GM12875 (cell line): ENCODE data around the gene SPATA31A7.
"Not testable (repeated sequence)": the region's sequence is repeated elsewhere in the genome, so short reads cannot be mapped to it uniquely, and the experiment has no call there.

Experiments
- H3K4me3 ChIP-seq: one replicate; pipeline ENCODE4 v1.5.1; 2011; ENCODE audit warnings: low read depth, low read length, control low read depth

The SPATA31A7 gene

DNA sequence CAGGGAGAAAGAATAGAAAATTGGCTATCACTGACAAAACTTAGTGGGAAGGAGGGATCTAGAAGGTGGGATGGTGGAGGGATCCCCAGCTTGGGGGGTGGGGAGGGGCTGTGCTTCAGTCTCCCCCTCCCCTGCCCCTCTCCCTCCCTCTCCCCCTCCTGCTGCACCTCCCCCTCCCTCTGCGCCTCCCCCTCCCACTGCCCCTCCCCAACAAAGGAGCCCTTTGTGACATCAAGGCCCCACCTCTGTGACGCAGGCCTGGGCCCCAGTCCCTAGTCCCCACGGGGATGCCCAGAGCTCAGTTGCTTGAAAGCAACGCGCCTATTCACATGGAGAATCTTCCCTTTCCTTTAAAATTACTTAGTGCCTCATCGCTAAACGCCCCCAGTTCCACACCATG lies at the start of gene SPATA31A7:
Gene SPATA31A7, plus strand, starts transcription at position 301 of the 400 bp plus-strand sequence. Its CDS starts 29 bp downstream, at position 330.
- H3K4me3 ChIP-seq, result not testable (repeated sequence)

GRCh38 chr9:61226438-61226837 lies 36.6 kb downstream of the SPATA31A7 start:
- not testable (repeated sequence) for H3K4me3 ChIP-seq
